GM13976 (cell line): ENCODE results near the gene TTC23L.

Source experiments
- DNase-seq: peaks from one replicate; pipeline ENCODE4 v3.0.0; 2012; ENCODE audit warnings: low spot score
- in situ Hi-C: fragments of 300-500 bp; cut with MboI; formaldehyde crosslinking; loops from one replicate; pipeline ENCODE4 v1.12.0; 2022; ENCODE audit warnings: low sequenced_read_pairs, mixed read lengths, inconsistent platforms; ENCODE audit not compliant: unreplicated experiment
- TF ChIP-seq, protein P1 (sequence below): IDR thresholded peaks from 2 replicates; pipeline ENCODE4 v1.5.1; 2012; ENCODE audit warnings: borderline replicate concordance, mild to moderate bottlenecking; ENCODE audit not compliant: insufficient read depth; ENCODE audit errors: extremely low read depth, missing control alignments, control extremely low read depth

TTC23L gene

GRCh38 chr5:34833090-34833489, 5.9 kb upstream of the TTC23L start:
- DNase-seq = no peak
- in situ Hi-C loops = no loop called here
- TF ChIP-seq, protein P1, sequence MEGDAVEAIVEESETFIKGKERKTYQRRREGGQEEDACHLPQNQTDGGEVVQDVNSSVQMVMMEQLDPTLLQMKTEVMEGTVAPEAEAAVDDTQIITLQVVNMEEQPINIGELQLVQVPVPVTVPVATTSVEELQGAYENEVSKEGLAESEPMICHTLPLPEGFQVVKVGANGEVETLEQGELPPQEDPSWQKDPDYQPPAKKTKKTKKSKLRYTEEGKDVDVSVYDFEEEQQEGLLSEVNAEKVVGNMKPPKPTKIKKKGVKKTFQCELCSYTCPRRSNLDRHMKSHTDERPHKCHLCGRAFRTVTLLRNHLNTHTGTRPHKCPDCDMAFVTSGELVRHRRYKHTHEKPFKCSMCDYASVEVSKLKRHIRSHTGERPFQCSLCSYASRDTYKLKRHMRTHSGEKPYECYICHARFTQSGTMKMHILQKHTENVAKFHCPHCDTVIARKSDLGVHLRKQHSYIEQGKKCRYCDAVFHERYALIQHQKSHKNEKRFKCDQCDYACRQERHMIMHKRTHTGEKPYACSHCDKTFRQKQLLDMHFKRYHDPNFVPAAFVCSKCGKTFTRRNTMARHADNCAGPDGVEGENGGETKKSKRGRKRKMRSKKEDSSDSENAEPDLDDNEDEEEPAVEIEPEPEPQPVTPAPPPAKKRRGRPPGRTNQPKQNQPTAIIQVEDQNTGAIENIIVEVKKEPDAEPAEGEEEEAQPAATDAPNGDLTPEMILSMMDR = no peak

DNA sequence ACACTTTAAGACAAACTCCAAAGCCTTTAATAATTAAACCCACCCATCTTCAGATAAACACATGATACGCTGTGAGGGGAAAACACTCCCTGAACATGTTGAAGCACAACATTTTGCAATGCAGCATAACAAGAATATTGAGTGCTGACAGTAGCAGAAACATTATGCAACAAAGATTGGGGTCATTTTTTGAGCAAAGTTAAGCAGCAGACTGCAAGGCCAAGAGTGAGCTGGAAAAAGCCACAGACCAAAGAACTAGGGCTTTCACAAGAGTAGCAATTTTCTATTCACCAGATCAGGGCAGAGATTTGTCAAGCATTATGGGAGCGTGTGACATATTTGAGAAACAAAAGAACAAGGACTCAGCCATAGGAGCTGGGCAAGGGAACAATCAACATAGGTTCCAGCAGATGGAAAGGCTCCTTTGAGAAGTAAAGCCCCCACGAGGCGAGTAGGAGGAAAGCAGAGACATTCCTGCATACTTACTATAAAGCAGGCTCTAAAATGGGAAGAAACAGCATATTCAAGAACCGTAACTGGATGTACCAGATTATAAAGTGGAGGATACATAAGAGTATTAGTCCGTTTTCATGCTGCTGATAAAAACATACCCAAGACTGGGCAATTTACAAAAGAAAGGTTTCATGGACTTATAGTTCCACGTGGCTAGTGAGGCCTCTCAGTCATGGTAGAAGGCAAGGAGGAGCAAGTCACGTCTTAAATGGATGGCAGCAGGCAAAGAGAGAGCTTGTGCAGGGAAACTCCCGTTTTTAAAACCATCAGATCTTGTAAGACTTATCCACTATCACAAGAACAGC, 4.8 kb upstream of the TTC23L start:
- in situ Hi-C loops = no loop called here
- TF ChIP-seq, protein P1 = no peak

DNA sequence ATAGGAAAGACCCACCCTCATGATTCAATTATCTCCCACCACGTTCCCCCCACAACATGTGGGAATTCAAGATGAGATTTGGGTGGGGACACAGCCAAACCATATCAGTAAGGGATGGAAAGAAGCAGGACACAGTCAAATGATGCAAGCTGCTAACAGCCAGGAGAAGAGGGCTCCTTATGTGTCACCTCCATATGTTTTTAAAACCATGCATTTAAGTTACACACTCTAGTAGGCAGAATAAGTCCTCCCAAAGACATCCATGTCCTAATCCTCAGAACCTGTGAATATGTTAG, 4.2 kb upstream of the TTC23L start:
- TF ChIP-seq, protein P1 = no peak
- no peak for DNase-seq
- in situ Hi-C loops = no loop called here

More for the DNA sequence above, 4.8 kb upstream of the TTC23L start:
- no peak for DNase-seq

- in situ Hi-C loops = no loop called here
- DNase-seq = no peak
- TF ChIP-seq, protein P1 = no peak
These were observed 3.3 kb upstream of the TTC23L start for GRCh38 chr5:34835664-34836063.

DNA sequence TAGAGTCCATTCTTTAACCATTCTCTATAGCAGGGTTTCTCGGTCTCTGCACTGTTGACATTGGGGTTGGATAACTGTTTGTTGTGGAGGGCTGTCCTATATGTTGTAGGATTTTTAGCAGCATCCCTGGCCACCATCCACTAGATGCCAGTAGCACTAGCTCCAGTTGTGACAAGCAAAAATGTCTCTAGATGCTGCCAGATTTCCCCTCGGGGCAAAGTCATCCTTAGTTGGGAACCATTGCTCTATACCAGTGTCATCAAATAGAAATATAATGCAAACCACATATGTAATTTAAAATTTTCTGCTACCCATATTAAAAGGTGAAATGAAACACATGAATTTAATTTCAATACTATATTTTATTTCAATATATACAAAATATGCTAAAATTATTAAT, 2.9 kb downstream of the TTC23L start:
- in situ Hi-C loops = no loop called here
- DNase-seq = no peak
- TF ChIP-seq, protein P1 = no peak

GRCh38 chr5:34842554-34842953, 3.6 kb downstream of the TTC23L start:
- TF ChIP-seq, protein P1 = no peak
- in situ Hi-C loops = no loop called here

More at GRCh38 chr5:34842554-34842953, 3.6 kb downstream of the TTC23L start:
- DNase-seq = no peak
